ENCODE data around the gene TFAP2B. TPM values are rescaled to one million over a fixed set of nuclear protein-coding genes. Genes with fewer than 3 reads are reported as not detected.

Gene TFAP2B
- total RNA-seq, 1 experiment from 2014 or later: 0.56 TPM

- no peak for DNase-seq (ENCODE audit: low spot score)
- peaks cover 67% of the 10 kb centered on the region for H3K27me3 ChIP-seq (replicated peaks; ENCODE audit: insufficient read depth, low read depth, low read length, poor library complexity)
- POLR2A ChIA-PET (ENCODE audit: low non-redundant PET): no interaction called here
- intact Hi-C loops (cut with micrococcal nuclease; ENCODE audit: unreplicated experiment): no loop called here
- no TSS peak for BruUV-seq (replicated peaks)
- TF ChIP-seq CTCF (conservative IDR thresholded peaks at IDR 0.05; ENCODE audit: low read depth, low read length) (no peak), EZH2 (IDR thresholded peaks at IDR 0.05; ENCODE audit: borderline replicate concordance, low read depth, low read length, poor library complexity, severe bottlenecking) (no peak)
- CTCF ChIA-PET: no interaction called here
- no peak overlapping the region for H3K27ac ChIP-seq (ENCODE audit: low read depth, low read length, poor library complexity, severe bottlenecking)
- H3K4me1 ChIP-seq (ENCODE audit: insufficient read depth, low read length, poor library complexity, severe bottlenecking): no peaks in the 10 kb centered on the region
- no peak overlapping the region for H3K4me3 ChIP-seq (ENCODE audit: low read depth, low read length, poor library complexity, severe bottlenecking)
- H3K9me3 ChIP-seq (ENCODE audit: low read depth, low read length, poor library complexity, severe bottlenecking): no peaks in the 10 kb centered on the region
- H3K36me3 ChIP-seq (ENCODE audit: insufficient read depth, low read length, poor library complexity, severe bottlenecking): no peaks in the 10 kb centered on the region
Measured at GRCh38 chr6:50842446-50842845, 23.8 kb downstream of the TFAP2B start.

GRCh38 chr6:50842861-50843384, 24.3 kb downstream of the TFAP2B start:
- intact Hi-C loops (cut with micrococcal nuclease; ENCODE audit: unreplicated experiment): no loop called here

GRCh38 chr6:50843842-50844241, 25.2 kb downstream of the TFAP2B start:
- Histone ChIP-seq H3K4me3 (ENCODE audit: low read depth, low read length, poor library complexity, severe bottlenecking) (no peak overlapping the region), H3K27ac (ENCODE audit: low read depth, low read length, poor library complexity, severe bottlenecking) (no peak overlapping the region), H3K27me3 (replicated peaks; ENCODE audit: insufficient read depth, low read depth, low read length, poor library complexity) (peaks cover 69% of the 10 kb centered on the region), H3K4me1 (ENCODE audit: insufficient read depth, low read length, poor library complexity, severe bottlenecking) (no peaks in the 10 kb centered on the region), H3K9me3 (ENCODE audit: low read depth, low read length, poor library complexity, severe bottlenecking) (no peaks in the 10 kb centered on the region), H3K36me3 (ENCODE audit: insufficient read depth, low read length, poor library complexity, severe bottlenecking) (no peaks in the 10 kb centered on the region)
- POLR2A ChIA-PET (ENCODE audit: low non-redundant PET): no interaction called here
- no TSS peak for BruUV-seq (replicated peaks)
- DNase-seq (ENCODE audit: low spot score): no peak
- TF ChIP-seq EZH2 (IDR thresholded peaks at IDR 0.05; ENCODE audit: borderline replicate concordance, low read depth, low read length, poor library complexity, severe bottlenecking): no peak
- no peak for TF ChIP-seq CTCF (conservative IDR thresholded peaks at IDR 0.05; ENCODE audit: low read depth, low read length)
- CTCF ChIA-PET: no interaction called here
- intact Hi-C loops (cut with micrococcal nuclease; ENCODE audit: unreplicated experiment): no loop called here

More at GRCh38 chr6:50842861-50843384, 24.3 kb downstream of the TFAP2B start:
- Histone ChIP-seq H3K36me3 (ENCODE audit: insufficient read depth, low read length, poor library complexity, severe bottlenecking) (no peaks in the 10 kb centered on the region), H3K4me1 (ENCODE audit: insufficient read depth, low read length, poor library complexity, severe bottlenecking) (no peaks in the 10 kb centered on the region), H3K9me3 (ENCODE audit: low read depth, low read length, poor library complexity, severe bottlenecking) (no peaks in the 10 kb centered on the region), H3K27ac (ENCODE audit: low read depth, low read length, poor library complexity, severe bottlenecking) (no peak overlapping the region), H3K4me3 (ENCODE audit: low read depth, low read length, poor library complexity, severe bottlenecking) (no peak overlapping the region), H3K27me3 (replicated peaks; ENCODE audit: insufficient read depth, low read depth, low read length, poor library complexity) (peaks cover 67% of the 10 kb centered on the region)
- TF ChIP-seq EZH2 (IDR thresholded peaks at IDR 0.05; ENCODE audit: borderline replicate concordance, low read depth, low read length, poor library complexity, severe bottlenecking) (no peak), CTCF (conservative IDR thresholded peaks at IDR 0.05; ENCODE audit: low read depth, low read length) (no peak)
- ChIA-PET POLR2A (ENCODE audit: low non-redundant PET) (no interaction called here), CTCF (no interaction called here)
- no peak for DNase-seq (ENCODE audit: low spot score)
- BruUV-seq (replicated peaks): no TSS peak

Measured in A673 (cell line).